K562 (cell line): Measurements from ENCODE around the gene GPAT3. TPM values are rescaled to one million over a fixed set of nuclear protein-coding genes. Genes with fewer than 3 reads are reported as not detected.
A peak's percentile ranks its signal among the peaks of the same experiment; 100 is the strongest.
"Not testable (repeated sequence)": the region's sequence is repeated elsewhere in the genome, so short reads cannot be mapped to it uniquely, and the experiment has no call there.

Experiments used
- ATAC-seq: fragments of 200-7000 bp; cut with Tn5 transposase; 3 replicates; pipeline ENCODE4 v1.9.1; 2020; ENCODE audit warnings: moderate library complexity
- BruUV-seq: library from RNA; stranded (reverse); fragments of 400-500 nt; replicated peaks from 2 replicates; lab custom pipeline; 2021; lab: Mats Ljungman, UMichigan
- CTCF ChIA-PET: fragments of 300-600 bp; formaldehyde crosslinking; extraction: SDS; loops from one replicate; lab custom pipeline; 2021; ENCODE audit warnings: low intra/inter-chr PET ratio; lab: Yijun Ruan, JAX
- POLR2A ChIA-PET: fragments of 300-600, 350-650 bp; sonication (Branson Sonifier 250); formaldehyde crosslinking; extraction: SDS; loops from one replicate; lab custom pipeline; 2021; ENCODE audit warnings: antibody characterized with exemption, inconsistent platforms; lab: Yijun Ruan, JAX
- DNase-seq, 4 experiments: peaks; one replicate each; pipeline versions ENCODE4 v3.0.0 to v3.0.0-alpha.2; 2011 to 2018; ENCODE audit warnings: low spot score in 3 of 4, mixed read lengths in 3 of 4; ENCODE audit errors: extremely low read depth in 1 of 4
- FAIRE-seq: peaks from 2 replicates; lab custom pipeline; 2011; peaks lifted over from hg19 to GRCh38; lab: Jason Lieb, UNC
- H2AFZ ChIP-seq: 2 replicates; pipeline ENCODE4 v1.6.0; 2011; ENCODE audit warnings: low read depth, low read length, control low read depth, inconsistent platforms
- H3K27ac ChIP-seq: fragments of 200-600 bp; 3 replicates; pipeline ENCODE4 v1.8.0; 2011; ENCODE audit warnings: low read depth, mild to moderate bottlenecking, control low read depth, inconsistent platforms, low read length, moderate library complexity, mixed read lengths; ENCODE audit errors: extremely low read depth
- H3K27me3 ChIP-seq, 2 experiments: fragments of 300-600 bp in 1 of 2; 2 replicates in 1 of 2; 3 replicates in 1 of 2; pipeline versions ENCODE4 v1.6.0 to v1.8.0; 2011; ENCODE audit warnings: inconsistent platforms in 2 of 2, low read length in 2 of 2, mild to moderate bottlenecking in 1 of 2, mixed read lengths in 1 of 2, moderate library complexity in 1 of 2; ENCODE audit not compliant: control insufficient read depth in 2 of 2, insufficient read depth in 2 of 2
- H3K36me3 ChIP-seq: fragments of 300-600 bp; 3 replicates; pipeline ENCODE4 v1.8.0; 2011; ENCODE audit warnings: mild to moderate bottlenecking, low read length, inconsistent platforms; ENCODE audit not compliant: control insufficient read depth, insufficient read depth
- H3K4me1 ChIP-seq, 2 experiments: fragments of 200-600 bp in 1 of 2; replicated peaks in 1 of 2; 2 replicates in 1 of 2; 3 replicates in 1 of 2; pipeline versions ENCODE4 v1.5.1 to v1.8.0; 2011; ENCODE audit warnings: inconsistent platforms in 2 of 2, low read length in 2 of 2, mild to moderate bottlenecking in 1 of 2, mixed read lengths in 1 of 2, moderate library complexity in 1 of 2; ENCODE audit not compliant: control insufficient read depth in 2 of 2, insufficient read depth in 2 of 2
- H3K4me2 ChIP-seq: 2 replicates; pipeline ENCODE4 v1.6.1; 2011; ENCODE audit warnings: low read length, control low read depth, inconsistent platforms, mixed read lengths; ENCODE audit not compliant: insufficient read depth
- H3K4me3 ChIP-seq: fragments of 200-600 bp; sonication (generic), shearing (Covaris generic); 2 replicates; pipeline ENCODE4 v1.5.1; 2016; ENCODE audit warnings: control low read depth, inconsistent platforms
- H3K79me2 ChIP-seq: fragments of 200-600 bp; 3 replicates; pipeline ENCODE4 v1.8.0; 2011; ENCODE audit warnings: low read length, inconsistent platforms; ENCODE audit not compliant: control insufficient read depth, insufficient read depth
- H3K9ac ChIP-seq, 2 experiments: 2 replicates each; pipeline versions ENCODE4 v1.6.0 to v1.6.1; 2011; ENCODE audit warnings: low read depth in 2 of 2, low read length in 2 of 2, control low read depth in 1 of 2, inconsistent platforms in 1 of 2, mild to moderate bottlenecking in 1 of 2, mixed read lengths in 1 of 2; ENCODE audit not compliant: insufficient read depth in 1 of 2
- H3K9me1 ChIP-seq: one replicate; pipeline ENCODE4 v1.6.0; 2011; ENCODE audit warnings: inconsistent platforms, mild to moderate bottlenecking, low read length, moderate library complexity; ENCODE audit not compliant: control insufficient read depth, insufficient read depth
- H3K9me3 ChIP-seq: replicated peaks from 2 replicates; pipeline ENCODE4 v1.5.1; 2011; ENCODE audit warnings: low read depth, low read length, inconsistent platforms; ENCODE audit not compliant: control insufficient read depth, insufficient read depth
- H4K20me1 ChIP-seq: replicated peaks from 2 replicates; pipeline ENCODE4 v1.6.1; 2011; ENCODE audit warnings: low read length, inconsistent platforms, mixed read lengths; ENCODE audit not compliant: control insufficient read depth, insufficient read depth
- CBX3 ChIP-seq, 2 experiments: IDR thresholded peaks; 1 replicate in 1 of 2; 2 replicates in 1 of 2; pipeline ENCODE4 v1.6.1; 2012; ENCODE audit warnings: inconsistent platforms in 2 of 2, low read length in 2 of 2, borderline replicate concordance in 1 of 2, control low read depth in 1 of 2
- CBX5 ChIP-seq: IDR thresholded peaks from 2 replicates; pipeline ENCODE4 v1.6.1; 2014; ENCODE audit warnings: low read depth, borderline replicate concordance
- PATZ1 ChIP-seq: fragments of 250-450 bp; sonication (Bioruptor Pico); IDR thresholded peaks from 2 replicates; pipeline ENCODE4 v1.5.0; 2020; ENCODE audit warnings: mild to moderate bottlenecking, borderline replicate concordance
- SMARCE1 ChIP-seq: fragments of 450-650 bp; IDR thresholded peaks from 2 replicates; pipeline ENCODE4 v1.7.1; 2016; ENCODE audit warnings: mild to moderate bottlenecking
- TRIM24 ChIP-seq, 2 experiments: fragments of 450-650 bp; IDR thresholded peaks; 2 replicates each; pipeline ENCODE4 v1.6.1; 2016
- TRIM28 ChIP-seq: fragments of 450-650 bp; IDR thresholded peaks from 2 replicates; pipeline ENCODE4 v1.6.1; 2017
- U2AF2 ChIP-seq: fragments of 200-400 bp; formaldehyde crosslinking; optimal IDR thresholded peaks from 2 replicates; pipeline ENCODE3; 2017; ENCODE audit warnings: low read depth, mild to moderate bottlenecking, low read length
- XRCC3 ChIP-seq: fragments of 450-650 bp; IDR thresholded peaks from 2 replicates; pipeline ENCODE4 v1.6.1; 2017; ENCODE audit warnings: mild to moderate bottlenecking, moderate library complexity
- ZEB2 ChIP-seq: fragments of 450-650 bp; IDR thresholded peaks from 2 replicates; pipeline ENCODE4 v1.6.1; 2016
- ZNF280A ChIP-seq: fragments of 450-650 bp; IDR thresholded peaks from 2 replicates; pipeline ENCODE4 v1.6.1; 2018; ENCODE audit warnings: mild to moderate bottlenecking, low read depth; ENCODE audit not compliant: partially characterized antibody
- ZNF707 ChIP-seq: fragments of 250-450 bp; sonication (Bioruptor Pico); conservative IDR thresholded peaks from 2 replicates; pipeline ENCODE4 v1.8.0; 2022; ENCODE audit warnings: inconsistent platforms, mild to moderate bottlenecking, moderate library complexity
- WGBS: fragments of 100-300 bp; shearing (Covaris generic); methylation state at CpG from one replicate; pipeline ENCODE4 v1.1.6; 2016; ENCODE audit warnings: low coverage, mixed read lengths; ENCODE audit not compliant: insufficient coverage; ENCODE audit errors: missing lambda C conversion rate; 5-methylcytosine and 5-hydroxymethylcytosine counted together
- in situ Hi-C: fragments of 300-500 bp; cut with MboI; formaldehyde crosslinking; loops from 4 replicates; pipeline ENCODE4 v1.15.0; 2018; ENCODE audit warnings: inconsistent platforms, mixed read lengths
- intact Hi-C: fragments of 100-400 bp; cut with micrococcal nuclease; formaldehyde crosslinking; loops from 2 replicates; pipeline ENCODE4 v1.14.2; 2022
- polyA plus RNA-seq, 8 experiments: library from polyadenylated mRNA; depleted of rRNA in 4 of 8; stranded (reverse) in 5 of 8; unstranded in 3 of 8; fragments of >200 nt; fragmentation: Nextera tagmentation in 2 of 8; fragmentation: Illumina TruSeq in 1 of 8; extraction: Ambion mirVana in 2 of 8; extraction: Trizol in 1 of 8; gene quantifications; 2 replicates each; pipeline versions ENCODE4 v1.2.1 to v1.2.3, GENCODE V29; 2011 to 2014; ENCODE audit warnings: inconsistent platforms in 1 of 8, missing spikeins in 1 of 8
- total RNA-seq, 7 experiments: library from RNA; depleted of rRNA in 6 of 7; stranded (reverse); fragments of >200 nt in 6 of 7; fragmentation: Illumina TruSeq in 2 of 7; extraction: Trizol in 2 of 7; gene quantifications; 2 replicates each; pipeline versions ENCODE4 v1.2.1 to v1.2.3, GENCODE V29; 2011 to 2021; ENCODE audit warnings: low replicate concordance in 1 of 7
- TF ChIP-seq, protein P1 (sequence below): fragments of 250-450 bp; sonication (Bioruptor Pico); IDR thresholded peaks from 2 replicates; pipeline ENCODE4 v1.5.1; 2021; ENCODE audit warnings: mild to moderate bottlenecking

GPAT3 gene
- total and polyA plus RNA-seq, 9 of the 15 experiments (the other 6 are each of a cell fraction or from before 2014, with no cell fraction given), result 4.1 to 16.1 (median 13.1) TPM

GRCh38 chr4:83618991-83619645 lies 83.2 kb downstream of the GPAT3 start (continued):
- TF ChIP-seq U2AF2 (no peak), SMARCE1 (peak; percentile 76; the same call in 1 of the 2 replicates), PATZ1 (no peak)

GRCh38 chr4:83622127-83622526 lies 86.2 kb downstream of the GPAT3 start:
- H3K4me1 ChIP-seq, result peaks cover 0 to 24% of the 10 kb centered on the region in 2 experiments; a peak in 3 of 5 replicates
- ATAC-seq, H3K4me2 ChIP-seq, CTCF ChIA-PET, H3K27ac ChIP-seq, H3K36me3 ChIP-seq, intact Hi-C loops, FAIRE-seq, H3K4me3 ChIP-seq, DNase-seq, in situ Hi-C loops, H3K9ac ChIP-seq, BruUV-seq, H2AFZ ChIP-seq, H3K27me3 ChIP-seq, H3K79me2 ChIP-seq, H4K20me1 ChIP-seq, H3K9me1 ChIP-seq, POLR2A ChIA-PET: not testable (repeated sequence)
- 100% methylated on average over 1 of the region's 1 CpG for WGBS
- TF ChIP-seq TRIM24 (IDR thresholded peaks at IDR 0.05), result peak in 1 of 2 experiments; percentile 46; a peak in 1 of 4 replicates
- TF ChIP-seq ZNF280A, result peak; percentile 85
- TF ChIP-seq XRCC3, result peak; percentile 47; the same call in 1 of the 2 replicates
- peak in 1 of 2 experiments; percentile 60; a peak in 2 of 3 replicates for TF ChIP-seq CBX3 (IDR thresholded peaks at IDR 0.05; ENCODE audit: borderline replicate concordance in 1 of 2, low read length in 2 of 2)
- TF ChIP-seq, protein P1, sequence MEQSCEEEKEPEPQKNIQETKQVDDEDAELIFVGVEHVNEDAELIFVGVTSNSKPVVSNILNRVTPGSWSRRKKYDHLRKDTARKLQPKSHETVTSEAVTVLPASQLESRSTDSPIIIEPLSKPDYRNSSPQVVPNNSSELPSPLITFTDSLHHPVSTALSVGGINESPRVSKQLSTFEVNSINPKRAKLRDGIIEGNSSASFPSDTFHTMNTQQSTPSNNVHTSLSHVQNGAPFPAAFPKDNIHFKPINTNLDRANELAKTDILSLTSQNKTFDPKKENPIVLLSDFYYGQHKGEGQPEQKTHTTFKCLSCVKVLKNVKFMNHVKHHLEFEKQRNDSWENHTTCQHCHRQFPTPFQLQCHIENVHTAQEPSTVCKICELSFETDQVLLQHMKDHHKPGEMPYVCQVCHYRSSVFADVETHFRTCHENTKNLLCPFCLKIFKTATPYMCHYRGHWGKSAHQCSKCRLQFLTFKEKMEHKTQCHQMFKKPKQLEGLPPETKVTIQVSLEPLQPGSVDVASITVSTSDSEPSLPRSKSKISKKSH (CRISPR knock-in tag), result peak; percentile 56; the same call in 1 of the 2 replicates
- peak; percentile 99 for TF ChIP-seq ZNF707 (CRISPR knock-in tag)
- peak; percentile 86; the same call in 1 of the 2 replicates for TF ChIP-seq TRIM28
- TF ChIP-seq ZEB2, result 0 out of 2 replicates have a peak, but pooled peaks have one; percentile 33
- TF ChIP-seq CBX5, result peak; percentile 71; the same call in 1 of the 2 replicates
- H3K9me3 ChIP-seq, result peaks cover 22% of the 10 kb centered on the region
